Measurements from ENCODE around the gene NCAN.

NCAN gene

DNA sequence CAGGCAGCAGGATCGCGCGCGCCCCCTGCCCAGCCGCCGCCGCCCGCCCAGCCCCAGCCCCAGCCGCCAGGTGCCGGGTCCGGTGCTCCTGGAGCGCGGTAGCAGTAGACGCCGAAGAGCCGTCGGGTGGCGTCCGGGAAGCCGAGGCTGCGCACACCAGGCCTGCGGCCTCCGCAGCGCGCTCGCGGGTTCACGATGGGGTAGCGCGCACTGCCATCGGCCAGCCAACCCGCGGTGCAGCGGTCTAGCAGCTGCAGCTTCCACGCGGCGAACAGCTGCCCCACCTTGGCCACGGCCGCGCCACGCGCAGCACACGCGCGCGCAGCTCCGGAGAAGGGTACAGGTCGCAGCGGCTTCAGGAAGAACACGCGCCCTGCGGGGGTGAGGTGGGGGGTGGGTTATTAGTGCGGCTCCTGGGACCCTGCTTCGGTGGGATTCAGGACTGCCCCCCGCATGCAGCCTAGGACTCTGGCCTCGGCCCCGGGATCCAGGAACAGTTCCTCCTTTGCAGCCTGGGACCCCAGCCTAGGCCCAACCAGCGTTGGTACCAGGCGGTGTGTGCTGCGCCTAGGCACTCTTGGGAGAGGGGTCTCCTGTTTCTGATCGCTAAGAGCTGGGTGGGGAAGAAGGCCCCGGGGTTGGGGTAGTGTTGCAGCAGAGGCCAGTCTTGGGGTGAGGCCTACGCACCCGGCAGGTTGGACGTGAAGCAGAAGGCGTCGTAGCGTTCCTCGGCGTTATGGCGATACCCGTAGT is 46.3 kb downstream of the NCAN start:
- no peak for DNase-seq (ENCODE audit: low read depth, low spot score)
- no peak overlapping the region for H3K27ac ChIP-seq

DNA sequence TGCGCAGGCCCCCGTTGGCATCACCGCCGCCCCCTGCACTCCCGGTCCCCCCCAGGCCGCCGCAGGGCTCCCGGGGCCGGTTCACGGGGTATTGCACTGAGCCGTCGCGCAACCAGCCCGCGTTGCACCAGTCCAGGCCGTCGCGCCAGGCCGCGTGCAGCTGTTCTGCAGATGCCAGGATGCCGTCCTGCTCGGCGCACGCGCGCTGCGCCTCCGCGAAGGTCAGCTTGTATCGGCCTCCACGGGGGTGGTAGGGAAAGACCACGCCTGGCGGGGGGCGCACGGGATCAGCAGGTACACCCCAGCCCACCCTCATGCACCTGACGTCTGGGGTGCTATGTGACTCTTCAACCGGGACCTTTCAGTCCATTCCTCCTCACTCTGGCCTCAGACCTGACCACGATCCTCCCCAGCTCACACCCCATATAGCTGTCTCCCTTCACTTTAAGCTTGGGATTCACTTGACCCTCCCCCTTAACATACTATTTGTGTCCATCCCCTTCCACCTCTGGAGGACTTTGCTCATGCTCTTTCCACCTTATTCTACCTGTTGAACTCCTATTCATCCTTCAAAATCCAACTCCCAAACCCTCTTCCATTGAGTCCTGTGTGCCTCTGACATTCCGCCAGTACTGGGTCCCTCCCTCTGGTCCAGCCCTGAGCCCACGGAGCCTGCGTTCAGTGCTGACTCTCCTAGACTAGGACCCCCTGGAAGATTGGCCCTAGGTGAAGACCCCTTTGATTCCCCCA is 47.0 kb downstream of the NCAN start:
- no peak overlapping the region for H3K27ac ChIP-seq
- no peak for DNase-seq (ENCODE audit: low read depth, low spot score)

DNA sequence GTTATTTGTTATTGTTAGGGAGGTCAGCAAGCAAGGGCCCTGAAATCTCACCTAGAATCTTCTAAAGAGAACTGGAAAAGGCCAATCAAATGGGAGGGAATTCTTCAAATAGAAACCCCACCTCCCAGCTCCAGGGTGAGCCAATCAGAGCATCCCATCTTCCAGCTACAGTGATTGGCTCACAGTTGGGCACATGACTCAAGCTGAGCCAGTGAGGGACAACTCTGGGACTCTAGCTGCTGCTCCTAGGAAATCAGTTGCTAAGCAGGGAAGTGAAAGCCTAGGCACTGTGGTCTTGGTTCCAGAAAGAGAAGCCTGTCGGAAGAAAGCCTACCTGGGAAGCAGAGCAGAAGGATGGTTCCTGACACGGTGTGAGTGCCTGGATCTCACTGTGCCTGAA is 48.0 kb downstream of the NCAN start:
- no peak overlapping the region for H3K27ac ChIP-seq
- DNase-seq (ENCODE audit: low read depth, low spot score): no peak

DNA sequence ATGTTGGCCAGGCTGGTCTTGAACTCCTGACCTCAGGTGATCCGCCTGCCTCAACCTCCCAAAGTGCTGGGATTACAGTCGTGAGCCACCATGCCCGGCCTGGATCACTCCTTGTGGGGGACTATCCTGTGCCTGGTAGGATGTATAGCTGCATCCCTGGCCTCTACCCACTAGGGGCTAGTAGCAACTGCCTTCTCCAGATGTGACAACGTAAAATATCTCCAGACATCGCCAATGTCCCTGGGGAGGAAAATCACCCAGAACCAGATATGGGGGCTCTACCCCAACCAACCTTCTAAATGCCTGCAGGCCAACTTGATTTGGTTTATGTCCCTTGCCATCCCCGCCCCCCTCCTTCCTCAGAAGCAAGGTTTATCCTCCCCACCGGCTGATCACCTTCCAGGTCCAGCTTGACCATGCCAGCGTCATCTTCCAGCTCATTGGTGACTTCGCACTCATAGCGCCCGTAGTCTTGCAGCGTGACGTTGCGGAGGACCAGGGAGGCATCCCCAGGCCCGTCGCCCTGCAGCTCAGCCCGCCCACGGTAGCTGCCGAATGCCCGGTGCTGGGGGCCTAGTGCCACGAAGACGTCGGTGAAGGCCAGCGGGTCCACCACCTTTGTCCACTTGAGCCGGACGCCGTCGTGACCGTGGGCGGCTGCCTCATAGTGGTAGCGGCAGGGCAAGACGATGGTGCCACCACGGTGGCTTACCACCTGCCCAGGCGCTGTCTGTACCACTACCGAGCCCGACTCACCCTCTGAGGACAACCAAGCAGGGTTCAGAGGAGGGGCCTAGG is 48.9 kb downstream of the NCAN start:
- no peak overlapping the region for H3K27ac ChIP-seq
- DNase-seq (ENCODE audit: low read depth, low spot score): no peak

DNA sequence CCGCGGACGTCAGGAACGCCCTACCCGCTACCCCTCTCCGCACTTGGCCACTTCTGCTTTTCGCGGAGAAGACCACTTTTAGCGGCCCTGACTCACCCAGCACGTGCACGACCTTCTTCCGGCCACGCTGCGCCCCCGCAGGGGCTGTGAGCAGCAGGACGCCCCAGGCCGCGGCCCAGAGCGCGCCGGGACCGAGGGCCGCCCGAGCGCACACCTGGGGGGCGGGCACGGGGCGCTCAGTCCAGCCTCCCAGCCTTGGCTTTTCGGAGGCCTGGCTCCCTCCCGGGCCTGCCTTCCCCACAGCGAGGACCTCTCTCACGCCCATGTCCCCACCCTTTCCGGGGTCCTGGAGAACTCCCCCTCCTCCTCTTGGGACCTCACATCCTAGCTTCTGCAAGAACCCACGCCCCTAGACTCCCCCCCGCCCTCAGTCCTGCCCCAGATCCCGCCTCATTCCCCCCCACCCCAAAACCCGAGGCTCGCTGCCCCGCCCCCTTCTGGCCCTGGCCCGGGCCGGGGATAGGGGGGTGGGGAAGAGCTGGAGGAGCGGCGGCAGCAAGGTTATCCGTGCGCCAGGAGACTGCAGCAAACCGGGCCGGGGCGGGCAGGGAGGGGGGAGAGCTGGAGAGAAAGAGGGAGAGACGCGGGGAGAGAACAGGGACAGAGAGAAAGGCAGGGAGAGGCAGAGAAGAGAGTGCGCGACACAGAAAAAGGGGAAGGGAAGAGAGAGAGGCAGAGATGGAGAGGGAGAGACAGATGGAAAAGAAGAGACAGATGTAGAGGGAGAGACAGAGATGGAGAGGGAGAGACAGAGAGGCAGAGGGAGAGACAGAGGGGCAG is 49.8 kb downstream of the NCAN start:
- H3K27ac ChIP-seq: no peak overlapping the region
- DNase-seq (ENCODE audit: low read depth, low spot score): no peak

DNA sequence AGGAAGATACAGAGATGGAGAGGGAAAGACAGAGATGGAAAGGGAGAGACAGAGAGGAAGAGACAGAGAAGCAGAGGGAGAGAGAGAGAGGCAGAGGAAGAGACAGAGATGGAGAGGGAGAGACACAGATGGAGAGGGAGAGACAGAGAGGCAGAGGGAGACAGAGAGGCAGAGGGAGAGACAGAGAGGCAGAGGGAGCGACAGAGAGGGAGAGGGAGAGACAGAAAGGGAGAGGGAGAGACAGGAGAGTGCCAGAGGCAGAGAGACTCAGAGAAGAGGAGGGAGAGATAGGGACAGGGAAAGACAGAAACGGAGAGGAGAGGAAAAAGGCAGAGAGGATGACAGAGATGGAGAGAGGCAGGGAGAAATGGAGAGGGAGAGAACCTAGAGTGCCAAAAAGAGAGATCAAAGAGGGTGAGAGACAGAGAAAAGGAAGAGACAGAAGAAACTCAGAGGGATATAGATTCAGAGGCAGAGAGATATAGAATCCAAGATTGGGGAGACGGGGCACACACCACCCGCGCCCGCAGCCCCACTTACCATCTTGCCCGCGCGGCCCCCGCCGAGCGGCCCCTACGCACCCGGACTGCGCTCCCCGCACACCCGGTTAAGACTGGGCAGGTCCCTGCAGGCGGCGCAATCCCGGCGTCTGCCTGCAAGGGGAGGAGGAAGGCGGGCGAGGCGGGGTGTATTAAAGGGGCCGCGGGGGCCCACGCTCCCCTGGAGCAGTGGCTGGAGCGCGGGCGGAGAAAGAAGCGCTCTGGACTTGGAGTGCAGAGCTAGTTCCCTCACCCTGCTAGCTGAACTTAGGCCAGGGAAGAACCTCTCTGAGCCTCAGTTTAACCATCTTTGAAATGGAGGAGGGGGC is 50.7 kb downstream of the NCAN start:
- no peak overlapping the region for H3K27ac ChIP-seq
- DNase-seq (ENCODE audit: low read depth, low spot score): no peak

DNA sequence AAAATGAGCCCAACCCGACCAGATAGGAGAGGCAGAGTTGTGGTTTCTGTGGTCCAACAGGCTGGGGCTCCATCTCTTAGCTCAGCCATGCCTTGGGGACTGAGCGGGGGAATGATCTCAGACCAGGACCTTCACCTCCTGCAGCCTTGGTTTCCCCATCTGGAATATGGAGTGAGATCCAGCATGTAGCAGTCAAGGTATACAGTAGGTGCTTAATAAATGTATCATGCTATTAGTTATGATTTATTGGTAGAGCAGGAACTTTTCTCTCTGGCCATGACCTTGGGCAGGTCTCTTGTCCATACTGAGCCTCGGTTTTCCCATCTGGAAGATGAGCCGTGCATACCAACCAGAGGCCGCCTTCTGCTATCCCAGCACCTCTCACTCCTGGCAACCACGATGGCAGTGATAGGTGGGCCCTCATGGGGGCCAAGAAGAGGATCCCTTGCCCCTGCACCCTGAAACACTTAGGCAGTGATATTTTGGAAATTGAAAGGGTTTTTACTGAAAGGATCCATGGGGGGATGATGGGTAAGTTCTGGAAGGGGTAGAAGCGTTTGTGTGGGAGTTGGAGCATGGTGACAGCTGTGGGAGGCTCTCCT is 52.2 kb downstream of the NCAN start:
- no peak overlapping the region for H3K27ac ChIP-seq
- DNase-seq (ENCODE audit: low read depth, low spot score): no peak

DNA sequence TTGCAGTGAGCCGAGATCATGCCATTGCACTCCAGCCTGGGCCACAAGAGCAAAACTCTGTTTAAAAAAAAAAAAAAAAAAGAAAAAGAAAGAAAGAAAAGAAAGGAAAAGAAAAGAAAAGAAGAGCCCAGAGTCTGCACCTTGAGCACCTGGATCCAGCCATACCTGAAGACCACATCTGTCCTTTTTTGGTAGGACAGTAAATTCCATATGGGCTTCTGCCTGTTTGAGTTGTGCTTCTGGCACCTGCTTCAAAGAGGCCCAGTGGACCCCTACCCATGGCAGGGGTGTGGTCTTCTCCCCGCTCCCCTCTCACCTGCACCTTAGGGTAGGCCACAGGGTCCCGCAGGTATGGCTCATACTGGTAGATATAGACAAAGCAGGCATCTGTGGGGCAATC is 55.5 kb downstream of the NCAN start:
- DNase-seq (ENCODE audit: low read depth, low spot score): no peak
- H3K27ac ChIP-seq: no peak overlapping the region

DNA sequence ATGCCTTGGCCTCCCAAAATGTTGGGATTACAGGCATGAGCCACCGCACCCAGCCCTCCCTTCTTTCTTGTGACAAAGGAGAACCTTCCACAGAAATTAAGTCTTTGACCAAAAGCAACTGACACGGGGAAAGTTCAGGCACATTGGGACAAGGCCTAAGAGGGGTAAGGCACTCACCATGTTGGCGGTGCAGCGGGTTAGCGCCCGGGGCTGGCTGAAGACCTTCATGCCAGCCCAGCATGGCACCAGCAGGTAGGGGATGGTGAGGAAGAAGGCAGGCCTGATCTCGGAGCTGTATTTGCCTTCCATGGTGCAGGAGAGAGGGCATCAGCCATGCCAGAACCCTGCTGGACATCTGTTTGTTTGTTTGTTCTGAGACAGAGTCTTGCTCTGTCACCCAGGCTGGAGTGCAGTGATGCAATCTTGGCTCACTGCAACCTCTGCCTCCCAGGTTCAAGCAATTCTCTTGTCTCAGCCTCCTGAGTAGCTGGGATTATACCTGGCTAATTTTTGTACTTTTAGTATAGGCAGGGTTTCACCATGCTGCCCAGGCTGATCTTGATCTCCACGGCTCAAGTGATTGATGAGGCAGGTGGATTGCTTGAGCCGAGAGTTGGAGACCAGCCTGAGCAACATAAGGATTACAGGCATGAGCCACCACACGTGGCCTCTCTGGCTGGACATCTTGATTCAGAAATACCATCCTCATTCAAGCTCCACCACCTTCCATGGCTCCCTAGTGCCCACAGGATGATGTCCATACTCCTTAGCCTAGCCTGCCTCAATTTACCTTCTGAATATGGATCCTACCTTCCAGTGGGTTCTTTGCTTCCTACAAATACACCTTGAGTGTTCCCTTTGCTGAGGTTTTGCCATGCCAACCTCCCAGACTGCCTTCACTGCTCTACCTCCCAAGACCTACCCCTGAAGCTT is 57.0 kb downstream of the NCAN start:
- no peak for DNase-seq (ENCODE audit: low read depth, low spot score)
- no peak overlapping the region for H3K27ac ChIP-seq

DNA sequence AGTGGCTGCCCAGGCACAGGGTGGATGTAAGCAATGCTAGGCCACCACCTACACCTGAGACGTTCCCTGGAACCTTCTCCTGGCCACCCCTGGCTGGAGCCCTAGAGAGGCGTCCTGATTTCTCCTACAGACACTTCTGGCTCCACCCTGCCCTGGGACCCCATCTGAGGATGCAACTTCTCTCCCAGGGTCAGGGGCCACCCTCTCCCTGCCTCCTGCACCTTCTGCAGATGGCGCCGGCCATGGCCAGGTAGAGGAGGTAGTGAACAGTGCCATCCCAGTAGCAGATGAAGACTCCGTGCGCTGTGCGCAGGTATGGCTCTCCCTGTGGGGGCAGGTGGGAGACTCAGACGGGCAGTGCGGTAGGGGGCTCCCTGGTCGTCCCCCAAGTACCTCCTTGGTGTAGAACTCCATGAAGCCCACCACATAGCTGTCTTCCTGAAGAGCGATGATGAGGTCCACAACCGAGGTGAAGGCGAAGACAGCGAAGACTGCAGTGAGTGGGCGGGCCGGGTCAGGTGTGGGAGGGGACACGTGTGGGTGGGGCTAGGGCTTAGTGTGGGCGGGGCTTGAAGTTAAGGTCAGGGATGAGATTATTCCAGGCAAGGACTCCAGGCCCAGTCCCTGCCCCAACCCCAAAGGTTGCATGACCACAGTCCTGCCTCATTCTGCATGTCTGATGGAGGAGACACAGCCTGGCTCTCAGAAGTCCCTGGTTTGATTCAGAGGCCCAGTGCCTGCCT is 58.4 kb downstream of the NCAN start:
- no peak overlapping the region for H3K27ac ChIP-seq
- DNase-seq (ENCODE audit: low read depth, low spot score): no peak

DNA sequence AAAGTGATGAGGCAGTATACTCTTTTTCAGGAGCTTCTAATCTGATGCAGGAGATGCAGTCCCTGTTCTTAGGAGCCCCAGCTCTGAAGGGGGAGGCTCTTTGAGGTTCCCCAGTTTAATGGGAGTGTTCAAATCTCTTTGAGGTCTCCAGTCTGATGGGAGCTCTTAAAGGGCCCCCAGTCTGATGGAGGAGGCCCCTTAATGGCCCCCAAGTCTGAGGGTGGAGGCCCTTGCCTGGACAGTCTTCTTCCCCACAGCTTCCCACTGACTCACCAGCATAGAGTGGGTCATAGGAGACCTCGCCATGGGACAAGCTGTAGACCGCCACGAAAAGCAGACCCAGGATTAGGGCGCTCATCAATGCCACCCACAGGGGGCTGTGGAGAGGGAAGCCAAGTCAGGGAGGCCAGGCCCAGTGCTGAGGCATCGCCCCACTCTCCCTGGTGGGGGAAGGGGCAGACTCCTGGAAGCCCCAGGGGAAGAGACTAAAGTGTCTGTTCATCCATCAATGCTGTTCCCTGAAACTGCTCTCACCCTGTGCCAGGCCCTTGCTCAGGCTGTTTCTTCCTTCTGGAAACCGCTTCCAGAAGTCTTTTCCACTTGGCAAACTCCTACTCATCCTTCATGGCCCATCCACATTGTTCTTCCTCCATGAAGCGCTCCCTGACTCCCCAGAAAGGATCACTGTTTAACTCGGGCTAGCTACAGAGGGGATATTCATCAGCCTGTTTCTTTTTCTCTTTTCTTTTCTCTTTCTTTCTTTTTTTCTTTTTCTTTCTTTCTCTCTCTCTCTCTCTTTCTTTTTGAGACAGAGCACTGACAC is 59.2 kb downstream of the NCAN start:
- H3K27ac ChIP-seq: no peak overlapping the region
- DNase-seq (ENCODE audit: low read depth, low spot score): no peak

DNA sequence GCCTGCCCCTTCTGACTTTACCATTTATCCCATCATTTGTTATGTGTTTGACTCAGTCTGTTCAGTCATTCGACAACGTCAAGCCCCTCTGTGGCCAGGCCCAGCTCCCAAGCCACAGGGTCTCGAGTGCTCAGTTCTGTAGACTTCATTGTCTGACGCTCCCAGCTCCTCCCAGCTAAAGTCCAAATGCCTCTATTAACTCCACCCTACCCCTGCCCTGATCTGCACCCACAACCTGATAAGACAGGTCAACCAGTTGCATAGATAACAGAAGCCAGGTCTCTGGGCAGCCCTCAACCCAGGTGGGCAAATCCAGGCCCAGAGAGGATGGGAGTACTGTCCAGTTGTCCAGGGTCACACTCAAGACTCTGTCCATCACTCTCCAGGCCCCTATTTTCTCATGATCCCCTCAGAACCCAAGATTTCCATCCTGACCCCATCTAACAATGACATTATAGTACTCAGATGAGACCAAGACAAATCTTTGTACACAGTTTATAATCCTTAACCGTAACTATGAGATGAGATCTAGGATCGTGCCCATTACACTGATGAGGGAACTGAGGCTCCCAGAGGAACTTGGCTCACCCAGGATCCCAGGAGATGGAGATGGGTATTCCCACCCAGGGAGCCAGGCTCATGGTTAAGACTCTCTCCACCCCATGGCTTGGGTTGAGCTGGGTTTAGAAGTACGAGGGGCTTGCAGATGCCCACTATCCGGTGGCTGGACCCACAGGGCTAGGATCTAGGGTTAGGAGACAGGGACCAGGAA is 60.3 kb downstream of the NCAN start:
- no peak for DNase-seq (ENCODE audit: low read depth, low spot score)
- no peak overlapping the region for H3K27ac ChIP-seq

DNA sequence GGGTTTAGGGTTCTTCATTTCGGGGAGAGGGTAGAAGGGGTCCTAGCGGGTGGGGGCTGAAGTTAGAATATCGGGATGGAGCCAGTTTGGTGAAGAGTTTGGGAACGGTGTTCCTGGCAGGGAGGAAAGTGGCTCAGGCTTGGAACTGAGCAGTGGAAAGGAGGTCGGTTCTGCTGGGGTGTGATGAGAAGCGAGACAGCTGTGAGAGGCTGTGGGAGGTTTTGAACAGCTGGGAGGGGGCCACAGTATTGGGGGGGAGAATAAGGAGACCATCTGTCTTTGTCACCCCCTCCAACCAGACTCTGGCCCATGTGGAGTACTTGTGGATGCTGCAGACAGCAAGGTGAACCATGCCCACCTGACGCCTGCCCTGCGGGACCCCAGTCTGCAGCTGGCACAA is 62.4 kb downstream of the NCAN start:
- no peak for DNase-seq (ENCODE audit: low read depth, low spot score)
- H3K27ac ChIP-seq: no peak overlapping the region

DNA sequence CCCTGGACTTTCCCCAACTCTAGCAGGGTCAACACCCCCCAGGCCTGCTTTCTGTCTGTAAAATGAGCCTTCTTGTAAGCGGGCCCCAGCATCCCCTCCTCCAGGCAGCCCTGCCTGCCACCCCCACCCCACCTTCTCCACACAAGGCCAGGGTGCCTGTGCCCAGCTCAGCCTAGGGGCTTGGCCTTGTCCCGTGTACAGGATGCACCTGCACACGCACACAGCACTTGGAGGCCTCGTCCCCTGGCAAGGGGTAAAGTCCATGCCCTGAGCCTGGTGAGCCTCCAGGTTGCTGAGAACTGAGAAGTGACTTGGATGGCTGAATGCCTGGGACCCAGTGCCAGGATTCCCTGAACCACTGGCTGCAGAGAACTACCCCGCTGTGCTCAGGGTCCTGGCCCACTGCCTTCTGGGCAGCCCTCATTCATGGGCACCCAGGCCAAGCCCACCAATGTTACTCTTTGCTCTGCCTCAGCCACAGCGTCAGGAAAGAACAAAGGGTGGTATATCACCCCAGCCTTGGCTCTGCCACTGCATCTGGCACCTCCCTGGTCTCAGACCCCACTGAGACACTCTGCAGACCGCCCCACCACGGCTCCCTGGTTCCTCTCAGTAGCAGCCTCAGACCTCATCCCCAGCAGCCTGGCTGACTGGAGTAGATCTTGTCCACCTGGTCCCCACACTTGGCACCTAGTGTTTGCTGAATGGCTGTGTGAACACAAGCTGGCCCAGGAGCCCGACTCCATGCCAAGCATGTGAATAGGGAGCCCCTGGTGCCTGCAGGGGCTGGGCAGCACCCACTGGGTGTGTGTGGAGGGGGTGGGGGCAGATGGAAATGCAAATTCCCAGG is 63.2 kb downstream of the NCAN start:
- DNase-seq (ENCODE audit: low read depth, low spot score): no peak
- H3K27ac ChIP-seq: no peak overlapping the region

DNA sequence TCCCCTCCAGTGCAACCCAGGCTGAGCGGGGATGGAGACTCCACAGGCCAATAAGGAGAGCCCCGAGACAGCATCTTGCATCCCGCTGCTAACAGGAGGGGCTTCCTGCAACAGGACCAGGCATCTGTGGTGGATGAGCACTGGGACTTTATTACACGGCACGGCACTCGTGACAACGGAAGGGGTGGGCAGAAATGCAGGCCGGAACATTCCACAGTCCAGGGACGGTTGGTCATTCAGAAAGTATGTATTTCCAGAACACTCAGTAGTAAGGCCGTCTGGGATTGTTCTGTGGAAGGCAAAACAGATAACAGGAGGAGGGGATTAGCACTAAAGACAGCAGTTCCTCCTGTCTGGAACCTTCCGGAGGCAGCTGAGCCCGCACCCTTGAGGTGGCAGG is 64.6 kb downstream of the NCAN start:
- no peak for DNase-seq (ENCODE audit: low read depth, low spot score)
- H3K27ac ChIP-seq: no peak overlapping the region
